DMS114 treated with DMSO at 0.1 percent for 48 hours (cell line): ENCODE measurements around the gene KTN1.

ENCODE experiments used
- DNase-seq: peaks from one replicate; lab custom pipeline; 2025; ENCODE audit not compliant: unreplicated experiment; lab: John Stamatoyannopoulos, UW

KTN1 gene

GRCh38 chr14:55574988-55575387 lies 5.0 kb upstream of the KTN1 start:
- DNase-seq: no peak

DNA sequence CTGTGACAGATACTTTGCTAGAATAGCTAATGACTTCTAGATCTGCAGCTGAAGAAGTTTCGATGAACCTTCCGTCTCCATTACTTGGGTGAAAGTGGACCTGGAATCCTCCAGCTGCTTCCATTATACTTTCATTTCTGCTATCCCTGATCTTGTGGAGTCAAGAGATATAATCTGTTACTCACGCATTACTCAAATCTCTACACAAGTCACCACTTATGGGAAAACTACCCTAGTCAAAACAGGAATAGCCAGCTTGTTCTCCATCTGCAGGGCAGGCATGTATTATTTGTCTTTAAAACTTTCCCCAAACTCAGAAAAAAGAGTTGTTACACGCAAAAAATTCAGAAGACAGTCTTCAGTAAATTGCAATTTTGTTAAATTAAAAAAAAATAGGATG lies 2.8 kb upstream of the KTN1 start:
- no peak for DNase-seq

- no peak for DNase-seq
Measured at GRCh38 chr14:55578511-55578910, 1.5 kb upstream of the KTN1 start.

- DNase-seq: no peak
Measured at GRCh38 chr14:55580470-55581341, 699 bp downstream of the KTN1 start.

DNA sequence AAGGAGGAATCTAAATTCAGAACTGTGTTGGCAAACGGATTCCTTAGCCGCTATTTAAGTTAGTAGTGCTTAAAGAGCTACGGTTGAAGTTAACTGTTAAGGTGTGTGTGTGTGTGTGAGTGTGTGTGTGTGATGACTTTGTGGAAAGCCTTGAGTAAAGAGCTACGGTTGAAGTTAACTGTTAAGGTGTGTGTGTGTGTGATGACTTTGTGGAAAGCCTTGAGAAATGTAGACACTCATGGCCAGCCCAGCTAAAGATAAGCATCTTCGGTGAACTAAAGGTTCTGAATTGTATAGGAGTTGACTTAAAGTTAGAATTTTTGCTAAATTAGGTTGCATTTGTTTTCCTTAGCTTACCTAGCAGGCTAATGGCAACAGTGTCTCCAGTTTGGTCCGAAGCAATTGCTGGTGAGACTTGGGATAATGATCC lies 1.4 kb downstream of the KTN1 start:
- DNase-seq: no peak

DNA sequence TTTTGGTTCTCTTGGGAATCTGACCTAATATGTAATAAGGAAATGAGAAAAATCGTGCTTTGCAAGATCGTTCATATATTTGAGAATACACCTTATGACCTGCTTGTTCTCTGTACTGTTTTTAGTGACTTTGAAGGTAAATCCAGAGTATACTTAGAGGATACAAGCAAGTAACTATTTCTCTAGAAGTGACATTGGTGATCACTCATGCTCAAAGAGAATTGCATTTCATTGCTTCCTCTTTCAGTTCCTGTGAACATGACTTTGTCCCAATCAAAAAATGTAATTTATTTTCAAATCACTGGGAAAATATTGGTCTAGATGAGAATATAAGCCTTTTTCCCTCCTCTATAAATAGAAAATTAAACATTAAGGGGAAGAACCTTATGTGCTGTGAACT lies 2.7 kb downstream of the KTN1 start:
- DNase-seq: no peak

DNA sequence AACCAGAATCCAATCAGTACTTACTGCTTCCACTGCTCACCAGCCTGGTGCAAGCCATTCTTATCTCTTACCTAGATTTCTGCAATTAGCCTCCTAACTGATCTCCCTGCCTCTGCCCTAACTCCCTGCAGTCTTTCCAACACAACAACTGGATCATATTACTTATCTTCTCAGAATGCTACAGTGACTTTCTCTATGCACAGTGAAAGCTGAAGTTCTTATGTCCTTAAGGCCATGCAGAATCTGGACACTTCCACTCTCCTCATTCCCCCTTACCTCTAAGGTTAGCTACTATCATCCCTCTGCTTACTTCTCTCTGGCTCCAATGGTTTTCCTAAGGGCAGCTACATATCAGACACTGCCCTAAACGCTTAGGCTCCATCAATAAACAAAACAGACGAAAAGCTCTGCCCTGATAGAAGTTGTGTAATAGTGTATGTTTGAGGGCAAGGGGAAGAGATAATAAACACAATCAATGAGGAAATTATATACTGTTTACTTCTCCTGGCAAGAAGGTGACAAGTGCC lies 4.0 kb downstream of the KTN1 start:
- no peak for DNase-seq

GRCh38 chr14:55585854-55586253 lies 5.8 kb downstream of the KTN1 start:
- DNase-seq: no peak

DNA sequence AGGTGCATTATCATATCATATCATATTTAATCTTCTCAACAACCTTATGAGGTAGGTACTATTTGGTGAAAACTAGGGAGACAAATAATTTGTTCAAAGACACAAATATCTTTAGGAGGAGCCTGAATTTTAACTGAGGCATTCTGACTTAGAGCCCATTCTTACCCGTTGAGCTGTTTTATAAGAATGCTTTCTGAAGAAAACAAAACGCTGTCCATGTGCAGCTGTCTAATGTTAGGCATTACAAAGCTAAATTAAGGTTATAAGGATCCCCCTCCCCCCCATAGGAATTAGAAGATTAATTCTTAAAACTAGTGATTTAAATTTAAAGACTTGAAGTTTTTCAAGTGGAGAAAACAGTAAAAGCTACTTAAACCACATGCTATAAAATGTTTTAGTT lies 6.4 kb downstream of the KTN1 start:
- DNase-seq: no peak

DNA sequence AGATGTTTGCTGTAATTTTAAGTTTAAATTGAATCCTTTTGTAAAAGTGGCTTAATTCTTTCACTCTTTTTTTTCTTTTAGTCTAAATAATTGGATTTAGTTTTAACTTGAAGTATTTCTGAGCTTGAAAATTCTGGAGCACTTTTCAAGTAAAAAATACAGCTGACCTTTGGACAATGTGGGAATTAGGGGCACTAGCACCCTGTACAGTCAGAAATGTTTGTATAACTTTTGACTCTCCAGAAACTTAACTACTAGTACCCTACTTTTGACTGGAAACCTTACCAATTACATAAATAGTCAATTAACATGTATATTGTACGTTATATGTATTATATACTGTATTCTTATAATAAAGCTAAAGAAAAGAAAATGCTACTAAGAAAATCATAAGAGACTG lies 7.8 kb downstream of the KTN1 start:
- DNase-seq: no peak

- no peak for DNase-seq
Measured at GRCh38 chr14:55588259-55588699, 8.3 kb downstream of the KTN1 start.

DNA sequence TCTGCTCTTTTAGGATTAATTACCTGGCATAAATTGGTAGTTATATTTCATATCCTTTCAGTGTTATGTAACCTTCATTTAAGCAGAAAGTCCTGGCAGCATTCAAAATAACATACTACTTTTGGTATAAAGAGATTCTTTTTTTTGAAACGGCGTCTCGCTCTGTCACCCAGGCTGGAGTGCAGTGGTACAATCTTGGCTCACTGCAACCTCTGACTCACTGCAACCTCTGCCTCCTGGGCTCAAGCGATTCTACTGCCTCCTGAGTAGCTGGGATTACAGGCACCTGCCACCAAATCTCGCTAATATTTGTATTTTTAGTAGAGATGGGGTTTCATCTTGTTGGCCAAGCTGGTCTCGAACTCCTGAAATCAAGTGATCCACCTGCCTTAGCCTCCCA lies 9.2 kb downstream of the KTN1 start:
- no peak for DNase-seq

DNA sequence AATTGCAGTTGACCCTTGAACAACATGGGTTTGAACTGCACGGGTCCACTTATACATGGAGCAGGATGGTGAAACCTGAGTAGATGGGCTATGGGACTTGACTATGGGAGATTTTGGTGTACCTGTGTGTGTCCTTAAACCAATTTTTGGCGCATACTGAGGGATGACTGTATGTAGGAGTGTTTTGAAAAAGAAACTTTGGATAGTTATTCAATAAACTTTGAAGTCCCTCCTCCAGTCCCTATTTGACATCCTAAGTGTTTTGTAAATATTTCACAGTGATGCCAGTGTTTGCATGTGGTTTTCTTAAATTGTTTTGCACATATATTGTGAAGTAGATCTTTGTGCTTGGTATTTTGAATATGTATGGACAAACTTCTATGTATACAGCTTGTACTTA lies 12.4 kb downstream of the KTN1 start:
- no peak for DNase-seq

GRCh38 chr14:55593698-55594097 lies 13.7 kb downstream of the KTN1 start:
- no peak for DNase-seq

DNA sequence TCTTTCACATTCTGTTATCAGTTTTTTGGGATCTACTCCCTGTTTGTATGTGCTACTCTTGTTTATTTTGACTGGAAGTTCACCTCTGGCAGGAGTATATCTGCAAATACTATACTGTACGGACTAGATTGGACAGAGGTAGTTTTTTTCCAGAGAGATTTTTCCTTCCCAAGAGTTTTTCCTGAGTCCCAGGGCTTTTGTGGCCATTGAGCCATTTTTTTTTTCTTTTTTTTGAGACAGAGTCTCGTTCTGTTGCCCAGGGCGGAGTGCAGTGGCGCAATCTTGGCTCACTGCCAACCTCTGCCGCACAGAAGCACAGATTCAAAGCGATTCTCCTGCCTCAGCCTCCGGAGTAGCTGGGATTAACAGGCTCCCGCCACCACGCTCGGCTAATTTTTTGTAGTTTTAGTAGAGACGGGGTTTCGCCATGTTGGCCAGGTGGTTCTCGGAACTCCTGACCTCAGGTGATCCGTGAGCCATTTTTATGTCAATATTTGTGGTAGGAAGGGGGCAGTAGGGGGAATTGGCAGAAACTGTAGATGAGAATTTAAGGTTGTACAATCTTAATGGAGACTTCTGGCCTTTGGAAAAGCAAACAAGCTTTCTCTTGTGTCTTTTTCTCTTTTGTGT lies 19.4 kb downstream of the KTN1 start:
- DNase-seq: no peak

GRCh38 chr14:55600784-55601561 lies 21.0 kb downstream of the KTN1 start:
- DNase-seq: no peak

GRCh38 chr14:55603401-55603953 lies 23.5 kb downstream of the KTN1 start:
- no peak for DNase-seq

- no peak for DNase-seq
Measured at GRCh38 chr14:55604488-55604887, 24.5 kb downstream of the KTN1 start.

- DNase-seq: no peak
Measured at GRCh38 chr14:55604900-55605418, 25.0 kb downstream of the KTN1 start.

- DNase-seq: no peak
Measured at GRCh38 chr14:55605793-55606192, 25.8 kb downstream of the KTN1 start.

GRCh38 chr14:55607386-55607785 lies 27.4 kb downstream of the KTN1 start:
- no peak for DNase-seq
